GM18858 (cell line): Measurements from ENCODE around the gene INSIG2.
"Not testable (repeated sequence)": the region's sequence is repeated elsewhere in the genome, so short reads cannot be mapped to it uniquely, and the experiment has no call there.

Experiments used
- ATAC-seq: cut with Tn5 transposase; IDR thresholded peaks from one replicate; pipeline ENCODE4 v1.9.1; 2021; ENCODE audit not compliant: unreplicated experiment

The INSIG2 gene

DNA sequence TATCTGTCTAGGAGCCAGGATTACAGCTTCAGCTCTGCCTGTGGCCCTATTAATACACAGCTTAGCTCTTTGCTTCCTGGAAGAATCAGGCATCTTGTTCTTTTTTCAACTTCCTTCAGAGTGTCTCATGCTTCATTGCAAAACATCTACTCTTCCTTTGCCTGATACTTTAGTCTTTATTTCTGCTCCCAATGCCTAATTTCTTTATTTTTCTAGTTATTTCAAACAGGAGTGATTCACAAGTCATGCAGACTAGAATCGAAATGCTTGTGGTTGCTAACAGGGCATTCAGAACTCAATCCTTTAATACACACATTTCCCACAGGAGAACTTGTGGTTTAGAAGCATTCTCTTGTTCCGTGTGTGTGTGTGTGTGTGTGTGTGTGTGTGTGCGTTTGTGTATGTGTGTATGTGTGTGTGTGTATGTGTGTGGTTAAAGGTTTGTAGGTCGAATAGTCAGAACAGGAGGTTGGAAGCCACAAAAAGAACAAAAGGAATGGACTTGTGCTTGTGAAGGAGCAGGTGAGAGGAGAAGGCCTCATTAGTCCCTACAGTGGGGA is 28.3 kb upstream of the INSIG2 start:
- no peak for ATAC-seq

DNA sequence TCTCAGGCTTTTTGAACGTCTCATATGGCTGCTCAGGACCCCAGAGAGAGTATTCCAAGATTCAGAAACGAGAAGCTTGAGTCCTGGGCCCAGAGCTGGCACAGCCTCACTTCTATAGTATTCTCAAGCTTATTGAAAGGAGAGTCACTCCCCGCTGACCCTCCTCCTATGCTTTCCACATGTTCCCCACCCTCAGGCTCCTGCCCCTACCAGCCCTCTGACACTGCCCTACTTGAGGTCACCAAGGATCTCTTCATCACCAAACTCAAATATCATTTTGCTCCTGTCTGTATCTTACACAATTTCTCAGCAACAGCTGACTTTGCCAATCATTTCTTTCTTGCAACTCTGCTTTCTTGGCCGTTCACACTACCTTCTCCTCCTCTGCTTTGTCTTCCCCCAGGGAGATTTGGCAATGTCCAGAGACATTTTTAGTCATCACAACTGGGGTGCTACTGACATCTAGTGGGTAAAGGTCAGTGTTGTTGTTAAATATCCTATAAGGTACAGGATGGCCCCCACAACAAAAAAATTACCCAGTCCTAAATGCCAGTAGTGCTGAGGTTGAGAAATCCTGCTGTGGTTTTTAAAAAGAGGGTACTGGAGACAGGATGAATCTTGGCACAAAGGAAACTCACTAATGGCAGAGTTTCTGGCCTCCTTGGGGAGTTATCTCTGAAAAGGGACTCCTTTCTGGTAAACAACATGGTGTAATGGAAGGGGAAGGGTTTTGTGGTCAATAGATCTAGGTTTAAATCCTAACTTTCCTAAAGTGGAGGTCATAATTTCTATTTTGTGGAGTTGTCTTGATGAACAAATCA is 26.9 kb upstream of the INSIG2 start:
- peak; percentile 79 for ATAC-seq

DNA sequence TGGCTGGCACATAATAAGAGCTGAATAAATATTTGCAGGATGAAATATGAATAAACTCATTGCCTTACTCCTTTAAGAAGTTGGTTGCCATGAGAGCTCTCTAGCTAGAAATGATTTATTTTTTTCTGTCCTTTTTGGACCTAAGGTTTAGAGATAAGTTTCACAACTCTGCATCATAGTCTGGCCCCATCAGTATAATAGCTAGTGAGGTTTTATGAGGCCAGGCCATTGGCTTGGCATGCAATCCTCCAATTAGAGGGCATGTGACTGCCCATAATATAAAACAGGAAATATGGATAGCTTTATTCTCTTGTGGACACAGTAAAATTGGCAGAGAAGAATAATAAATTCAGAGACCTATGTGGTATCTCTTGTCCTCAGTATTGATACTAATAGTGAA is 26.2 kb upstream of the INSIG2 start:
- ATAC-seq, result no peak

DNA sequence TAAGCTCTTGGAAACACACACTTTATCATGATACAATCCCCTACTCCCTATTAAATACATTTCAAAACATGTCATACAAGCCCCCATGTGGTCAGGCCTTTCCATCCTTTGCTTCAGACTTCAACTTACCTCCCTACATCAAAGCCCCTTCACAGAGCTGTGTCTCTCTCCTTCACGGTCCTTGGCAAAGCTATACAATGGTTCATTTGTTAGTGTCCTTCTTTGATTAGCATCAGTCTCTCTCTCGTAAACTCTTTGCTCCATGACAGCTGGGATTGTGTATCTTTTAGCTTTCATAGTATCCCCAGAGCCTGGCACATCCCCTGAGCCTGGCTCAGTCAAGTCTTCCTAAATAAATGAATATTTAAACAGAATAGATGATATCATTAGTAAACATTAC is 25.6 kb upstream of the INSIG2 start:
- ATAC-seq, result no peak

DNA sequence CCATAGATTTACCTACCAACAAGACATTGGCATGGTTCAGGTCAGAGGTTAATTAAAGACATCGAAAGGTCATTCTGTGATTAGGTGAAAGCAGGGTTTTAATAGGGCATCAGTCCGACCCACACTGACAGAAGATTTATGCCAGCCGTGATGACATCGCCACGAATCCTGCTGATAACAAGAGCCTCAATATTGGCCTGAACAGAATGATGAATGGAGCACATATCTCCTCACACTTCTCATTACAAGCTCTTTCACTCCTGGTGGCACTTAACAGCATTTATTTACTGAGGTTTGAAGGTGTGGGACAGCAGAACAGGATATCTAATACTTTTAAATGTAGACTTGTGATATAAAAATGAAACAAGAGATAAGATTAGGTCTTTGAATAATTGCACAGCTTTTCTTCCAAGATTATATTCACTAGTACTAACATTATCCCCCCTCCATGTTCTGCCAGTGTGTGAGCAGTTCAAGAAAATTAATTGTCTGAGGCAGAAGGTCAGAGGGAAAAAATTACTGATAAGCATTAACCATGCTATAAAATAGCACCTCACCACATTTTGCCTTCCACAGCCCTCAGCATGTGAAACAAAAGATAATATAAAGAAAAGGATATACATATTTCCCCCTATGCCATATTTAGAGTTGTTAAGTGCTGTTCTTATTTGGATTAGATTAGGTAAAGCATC is 23.1 kb upstream of the INSIG2 start:
- ATAC-seq, result no peak

DNA sequence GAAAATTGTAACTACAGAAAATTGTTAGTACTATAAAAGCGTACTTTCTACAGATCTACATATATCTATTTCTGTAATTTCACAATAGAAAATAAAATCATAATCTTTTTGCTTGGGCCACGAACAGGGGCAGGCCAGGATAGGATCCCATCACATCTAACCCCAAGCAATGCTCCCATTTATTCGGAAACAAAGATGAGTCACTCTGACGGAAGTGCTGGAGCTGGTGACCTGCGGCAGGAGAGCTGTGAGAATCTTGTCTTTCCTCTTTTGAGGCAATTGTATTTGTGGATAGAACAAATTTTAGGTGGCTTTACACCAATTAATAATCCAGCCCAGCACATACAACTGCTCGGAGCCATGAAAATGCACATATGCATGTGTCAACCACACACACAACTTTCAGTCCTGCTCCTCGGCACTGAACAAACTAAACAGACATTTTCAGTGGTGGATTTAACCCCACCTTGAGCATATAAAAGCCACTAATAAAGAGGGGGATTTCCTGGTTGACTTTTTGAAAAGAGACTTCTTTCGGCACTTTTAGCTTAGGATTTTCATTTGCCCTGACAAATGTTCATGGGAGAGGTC is 22.3 kb upstream of the INSIG2 start:
- no peak for ATAC-seq

DNA sequence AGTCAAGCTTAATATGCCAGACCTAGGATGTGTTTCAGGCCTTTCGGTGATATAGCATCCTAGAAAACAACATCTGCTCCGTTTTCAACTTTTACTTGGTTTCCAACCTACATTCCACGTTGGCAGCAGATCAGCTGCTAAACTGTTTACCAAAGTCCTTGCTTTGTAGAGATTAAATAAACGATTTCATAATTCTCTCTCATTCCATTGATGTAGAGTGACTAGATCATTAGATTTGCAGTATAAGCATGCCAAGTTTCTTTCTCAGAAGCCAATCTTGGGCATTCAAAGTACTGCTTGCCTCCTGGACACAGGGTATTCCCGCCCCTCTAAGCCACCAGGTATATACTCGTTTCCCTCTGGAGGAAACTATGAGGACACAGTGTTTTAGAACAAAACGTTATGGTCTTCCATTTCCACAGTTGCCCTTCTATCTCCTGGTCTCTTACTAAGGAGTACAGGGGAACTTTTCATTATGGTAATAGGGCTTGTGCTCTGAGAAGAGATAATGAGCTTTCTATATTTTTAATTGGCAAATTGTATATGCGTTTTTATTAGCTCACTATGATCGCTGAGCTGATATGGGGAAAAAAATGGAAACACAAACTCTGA is 10.5 kb upstream of the INSIG2 start:
- ATAC-seq, result no peak

DNA sequence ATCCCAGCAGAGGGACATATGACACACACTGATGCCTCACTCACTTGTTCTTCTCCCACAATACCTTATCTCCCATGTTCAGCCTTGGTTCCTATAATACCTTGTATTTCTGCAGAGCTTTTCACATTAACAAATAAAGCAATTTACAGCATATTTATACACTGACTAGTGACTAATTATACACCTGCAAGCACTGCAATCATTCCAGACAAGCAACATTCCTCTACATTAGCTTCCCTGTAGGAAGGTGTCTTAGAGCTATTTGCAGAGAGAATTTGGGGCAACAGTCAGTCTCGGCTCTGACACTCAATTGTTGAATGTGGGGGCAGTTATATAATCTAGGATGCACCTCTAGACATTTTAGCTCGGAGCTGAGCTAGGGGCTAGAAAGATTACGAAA is 9.5 kb upstream of the INSIG2 start:
- no peak for ATAC-seq

DNA sequence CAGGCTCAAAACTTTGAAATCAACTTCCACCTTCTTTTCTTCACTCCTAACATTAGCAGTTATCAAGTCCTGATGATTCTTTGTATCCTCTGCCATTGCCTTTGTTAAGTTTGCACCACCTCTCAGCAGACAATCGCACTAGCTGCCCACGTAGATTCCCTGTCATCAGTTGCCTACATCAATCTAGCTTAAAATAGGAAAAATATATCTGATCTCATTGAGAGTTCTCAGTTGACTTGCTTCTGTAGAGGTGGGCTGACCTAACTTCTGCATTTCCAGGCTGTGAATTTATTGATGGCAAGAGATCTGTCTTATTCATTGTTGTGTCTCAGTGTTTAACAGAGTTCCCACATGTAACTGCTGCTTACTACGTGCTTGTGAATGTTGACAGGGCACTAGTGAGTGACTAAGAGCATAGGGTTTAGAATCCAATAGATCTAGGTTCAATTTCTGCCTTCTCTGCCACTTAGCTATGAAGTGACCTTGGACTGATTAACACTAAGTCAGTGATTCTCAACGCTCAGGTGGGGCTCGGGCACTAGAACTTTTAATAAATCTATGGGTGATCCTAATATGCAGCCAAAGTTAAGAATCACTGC is 3.7 kb upstream of the INSIG2 start:
- no peak for ATAC-seq

DNA sequence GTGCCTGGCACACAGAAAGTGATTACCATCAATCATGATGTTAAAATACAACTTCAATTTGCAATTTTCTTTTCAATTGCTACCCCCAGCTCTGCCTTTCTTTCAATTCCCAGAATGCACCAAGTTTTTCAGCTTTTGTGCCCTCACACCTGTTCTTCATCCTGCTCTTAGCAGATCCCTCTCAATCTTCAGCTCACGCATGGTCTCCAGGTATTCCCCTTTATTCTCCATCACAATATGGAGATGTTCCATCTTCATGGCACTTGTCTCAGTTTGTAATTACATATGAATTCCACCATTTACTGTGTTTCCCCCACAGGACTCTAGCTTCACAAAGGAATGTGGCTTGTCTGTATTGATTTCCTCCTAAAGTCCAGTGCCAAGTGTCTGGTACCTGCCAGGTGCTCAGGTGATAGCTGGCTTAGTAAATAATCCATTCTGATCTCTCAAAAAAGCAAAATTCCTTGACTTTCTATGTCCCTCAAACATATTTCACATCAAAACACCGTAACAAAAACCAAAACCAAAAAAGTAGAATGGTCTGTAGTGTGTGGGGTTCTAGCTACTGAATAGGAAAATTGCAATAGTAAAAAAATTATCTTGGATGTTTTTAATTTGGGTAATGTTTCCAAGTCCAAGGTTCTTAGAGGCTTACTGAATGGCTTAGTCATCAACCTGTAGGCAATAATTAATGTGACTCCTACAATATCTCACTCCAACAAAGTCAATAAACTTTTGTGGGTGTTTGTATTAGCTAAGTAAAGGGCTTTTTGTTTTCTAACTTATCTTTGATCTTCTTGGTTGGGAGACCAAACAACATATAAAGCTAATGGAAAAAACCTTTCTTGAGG is 2.9 kb upstream of the INSIG2 start:
- no peak for ATAC-seq

DNA sequence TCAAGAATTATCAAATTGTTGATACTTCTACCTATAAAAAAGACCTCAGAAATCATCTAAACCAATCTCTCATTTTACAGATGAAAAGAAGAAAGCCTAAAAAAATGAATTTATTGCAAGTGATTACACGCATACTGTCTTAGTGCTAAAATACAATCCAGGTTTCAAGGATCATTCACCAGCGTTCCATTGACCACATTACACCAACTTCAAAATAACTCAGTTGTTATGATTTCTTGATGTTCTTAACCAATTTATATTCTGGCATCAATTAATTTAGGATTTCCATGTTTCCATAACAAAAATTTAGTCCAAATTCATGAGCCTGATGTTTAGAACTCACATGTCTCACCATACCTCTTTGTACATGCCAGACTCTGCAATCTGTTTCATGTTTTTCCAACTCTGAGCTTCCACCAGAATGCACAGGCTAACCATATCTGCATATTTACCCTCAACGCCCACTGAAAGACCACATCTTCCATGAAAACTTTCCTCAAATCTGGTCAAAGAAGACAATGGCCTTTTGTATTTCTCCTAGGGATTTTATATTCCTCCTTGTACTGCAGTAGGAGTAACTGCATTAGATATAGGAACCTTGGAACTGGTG is 2.1 kb upstream of the INSIG2 start:
- no peak for ATAC-seq

DNA sequence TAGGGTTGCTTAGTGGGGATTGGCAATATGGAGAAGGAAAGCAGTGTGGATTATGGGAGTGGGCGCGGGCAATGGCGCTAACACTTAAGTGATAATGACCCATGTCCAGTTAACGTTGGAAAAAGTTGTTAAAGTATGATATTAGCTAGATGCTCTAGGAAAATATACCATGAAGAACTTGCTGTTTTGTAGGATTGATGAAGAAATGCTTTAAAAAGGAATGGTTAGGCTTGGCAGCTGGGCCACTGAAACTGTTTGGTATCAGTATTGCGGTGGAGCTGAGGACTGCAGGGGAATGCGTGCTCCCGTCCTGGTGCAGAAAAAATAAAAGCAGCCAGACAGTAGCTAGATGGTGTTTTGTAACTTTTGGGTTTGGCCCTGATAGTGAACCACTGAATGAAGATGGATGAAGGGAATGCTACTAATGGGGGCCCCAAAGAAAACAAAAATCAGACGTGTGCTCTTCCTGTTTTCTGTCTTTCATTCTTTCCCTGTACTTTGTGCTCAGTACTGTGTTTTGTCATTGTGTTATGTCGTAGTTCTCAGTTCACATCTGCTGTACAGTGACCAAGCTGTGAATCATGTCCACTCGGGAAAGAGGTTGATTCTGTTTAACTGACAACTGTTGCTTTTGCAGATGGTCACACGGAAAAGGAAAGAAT is 999 bp downstream of the INSIG2 start:
- peak; percentile 27 for ATAC-seq

DNA sequence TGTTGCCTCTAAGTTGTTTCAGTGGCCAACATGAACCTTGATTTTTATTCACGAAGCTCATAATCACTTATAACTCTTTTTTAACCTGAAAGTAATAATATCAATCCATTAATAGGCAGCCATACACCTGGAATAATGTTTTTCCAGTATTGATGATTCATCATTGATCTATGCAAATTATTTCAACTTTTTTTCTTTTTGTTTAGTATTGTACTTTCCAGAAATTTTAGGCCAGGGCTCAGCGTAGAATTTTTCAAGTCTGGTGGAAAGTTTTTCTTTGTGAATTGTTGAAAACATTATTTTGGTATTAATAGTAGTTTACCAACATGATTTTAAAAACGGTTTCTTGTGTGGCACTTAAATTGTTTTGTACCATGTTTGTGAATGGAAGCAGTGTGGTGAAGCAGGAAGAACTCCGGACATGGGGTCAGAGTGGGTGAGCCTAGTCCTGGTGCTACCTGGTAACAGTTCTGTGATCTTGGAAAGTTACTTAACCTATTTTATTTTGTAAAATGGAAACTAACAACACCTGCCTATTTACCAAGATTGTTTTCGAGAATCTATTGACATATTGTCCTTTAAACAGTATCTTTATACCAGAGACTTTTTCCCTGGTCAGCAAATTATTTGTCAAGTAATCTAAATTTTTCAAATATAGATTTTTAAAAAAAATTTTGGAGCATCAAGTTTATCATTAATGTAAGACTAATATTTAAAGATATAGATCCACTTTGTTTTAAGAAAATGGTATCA is 2.3 kb downstream of the INSIG2 start:
- no peak for ATAC-seq

DNA sequence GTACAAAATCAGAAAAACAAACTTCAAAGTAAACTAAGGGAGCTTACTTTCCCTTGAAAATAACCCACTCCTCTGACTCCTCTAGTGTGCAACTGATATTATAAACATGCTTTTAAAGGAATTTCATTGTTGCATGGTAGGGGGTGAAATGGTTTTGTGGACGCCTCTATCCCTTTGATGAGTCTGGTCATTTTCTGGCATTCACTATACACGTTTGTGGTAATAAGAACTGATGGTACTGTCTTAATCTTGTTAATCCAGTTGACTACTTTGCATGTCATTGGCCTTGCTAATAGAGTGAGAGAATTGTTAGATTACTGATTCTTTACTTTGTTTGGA is 2.8 kb downstream of the INSIG2 start:
- no peak for ATAC-seq

DNA sequence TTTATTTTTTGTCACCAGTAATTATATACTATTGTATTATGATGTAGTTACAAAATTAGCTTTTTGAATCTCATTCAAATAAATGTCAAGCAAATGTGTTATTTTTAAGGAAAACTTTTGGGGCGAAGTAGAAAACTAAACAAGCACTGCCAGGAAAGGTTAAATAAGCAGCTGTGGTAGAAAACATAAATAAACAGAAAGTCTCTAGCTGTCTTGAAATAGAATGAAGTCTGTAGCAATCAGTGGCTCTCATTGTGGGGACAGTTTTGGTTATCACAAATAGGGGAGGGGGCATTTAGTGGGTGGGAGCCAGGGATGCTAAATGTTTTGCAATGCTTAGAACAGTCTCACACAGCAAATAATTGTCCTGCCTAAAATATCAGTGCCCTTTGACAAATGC is 3.4 kb downstream of the INSIG2 start:
- ATAC-seq, result no peak

DNA sequence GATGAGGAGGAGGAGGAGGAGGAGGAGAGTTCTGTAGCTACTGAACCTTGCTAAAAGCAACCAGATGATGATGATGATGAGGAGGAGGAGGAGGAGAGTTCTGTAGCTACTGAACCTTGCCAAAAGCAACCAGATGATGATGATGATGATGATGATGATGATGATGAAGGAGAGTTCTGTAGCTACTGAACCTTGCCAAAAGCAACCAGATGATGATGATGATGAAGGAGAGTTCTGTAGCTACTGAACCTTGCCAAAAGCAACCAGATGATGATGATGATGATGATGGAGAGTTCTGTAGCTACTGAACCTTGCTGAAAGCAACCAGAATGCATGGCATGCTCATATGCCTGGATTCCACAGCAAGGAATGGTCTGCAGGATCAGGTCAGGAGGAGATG is 5.8 kb downstream of the INSIG2 start:
- ATAC-seq, result not testable (repeated sequence)

DNA sequence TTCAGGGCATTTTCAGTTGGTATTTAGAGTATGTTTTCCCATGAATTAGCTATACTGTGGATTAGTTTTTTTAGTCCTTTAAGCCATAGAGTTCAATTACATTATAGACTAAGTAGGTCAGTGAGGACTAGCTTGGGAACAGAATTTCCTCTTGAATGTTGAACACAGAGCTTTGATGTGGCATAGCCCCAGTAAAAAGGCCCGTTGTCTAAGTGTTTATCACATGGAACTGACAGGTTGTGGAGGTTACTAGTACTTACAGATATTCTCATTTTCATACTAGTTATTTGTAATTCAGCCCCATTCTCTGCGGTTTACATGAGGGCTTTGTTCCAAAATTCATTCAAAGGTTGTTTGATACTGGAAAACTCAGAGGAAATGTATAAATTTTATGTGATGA is 6.2 kb downstream of the INSIG2 start:
- ATAC-seq, result no peak

DNA sequence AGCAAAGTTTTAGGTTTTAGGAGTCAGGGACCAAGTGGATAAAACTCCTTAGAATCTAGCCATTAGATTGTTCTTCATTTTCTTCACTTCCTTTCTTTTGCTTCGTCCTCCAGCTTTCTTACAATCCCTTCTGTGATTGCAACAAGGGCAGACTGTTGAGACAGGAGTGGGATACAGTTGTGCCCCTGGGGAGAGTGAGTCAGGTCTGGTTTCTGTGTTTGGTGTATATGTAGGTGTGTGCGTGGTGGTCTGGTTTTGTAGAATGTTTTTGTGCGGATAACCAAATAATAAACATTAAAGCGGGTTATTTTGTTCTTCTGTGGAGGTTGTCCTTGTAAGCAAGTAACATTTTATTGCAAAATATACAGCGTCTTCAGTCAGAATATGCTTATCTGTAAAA is 7.3 kb downstream of the INSIG2 start:
- ATAC-seq, result no peak

DNA sequence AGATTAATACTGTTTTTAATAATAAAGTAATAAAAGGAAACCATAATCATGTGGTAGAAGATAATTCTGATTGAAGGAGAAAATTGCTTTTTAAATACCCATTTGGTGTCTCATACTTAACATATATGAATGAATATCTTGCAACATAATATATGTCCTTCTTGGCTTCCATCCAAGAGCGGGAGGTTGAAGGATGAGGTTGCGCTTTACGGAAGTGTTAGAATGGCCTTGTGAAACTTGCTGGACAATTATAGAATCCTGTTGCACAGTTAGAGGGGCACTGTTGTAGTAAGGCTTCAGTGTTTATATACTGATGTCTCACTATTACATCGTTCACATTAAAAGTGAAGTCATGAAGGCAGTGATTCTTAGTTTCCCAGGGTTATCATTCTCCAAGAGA is 9.4 kb downstream of the INSIG2 start:
- no peak for ATAC-seq
